Lower leg skin (tissue), 3 donors: ENCODE data around the gene BRD4.

Experiments used
- POLR2A ChIP-seq, 2 donors: fragments of 450-650 bp; IDR thresholded peaks; one replicate each; pipeline ENCODE4 v1.6.1; 2016 to 2017; ENCODE audit warnings: antibody characterized with exemption in 2 of 2, mild to moderate bottlenecking in 1 of 2, moderate library complexity in 1 of 2
- TF ChIP-seq, protein P1 (sequence below), 3 donors: fragments of 450-650 bp; IDR thresholded peaks; one replicate each; pipeline ENCODE4 v1.5.1; 2016; ENCODE audit warnings: antibody characterized with exemption in 3 of 3, mild to moderate bottlenecking in 3 of 3, moderate library complexity in 2 of 3

DNA sequence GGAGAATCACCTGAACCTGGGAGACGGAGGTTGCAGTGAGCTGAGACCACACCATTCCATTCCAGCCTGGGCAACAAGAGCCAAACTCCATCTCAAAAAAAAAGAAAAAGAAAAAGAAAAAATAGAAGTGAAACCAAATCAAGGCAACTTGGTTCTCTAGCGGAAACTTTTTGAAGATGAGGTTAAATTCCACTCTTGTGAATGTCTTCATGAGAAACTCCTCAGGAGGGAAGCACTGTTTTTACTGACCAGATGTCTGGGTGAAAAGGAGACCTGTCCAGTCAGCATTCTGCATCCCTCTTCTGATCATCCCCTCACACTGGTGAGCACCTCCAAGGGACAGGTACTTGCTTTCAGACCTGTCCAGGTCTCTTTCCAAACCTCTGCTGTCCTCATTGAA is 15.8 kb downstream of the BRD4 start:
- TF ChIP-seq POLR2A (IDR thresholded peaks at IDR 0.05): no peak
- TF ChIP-seq, protein P1, sequence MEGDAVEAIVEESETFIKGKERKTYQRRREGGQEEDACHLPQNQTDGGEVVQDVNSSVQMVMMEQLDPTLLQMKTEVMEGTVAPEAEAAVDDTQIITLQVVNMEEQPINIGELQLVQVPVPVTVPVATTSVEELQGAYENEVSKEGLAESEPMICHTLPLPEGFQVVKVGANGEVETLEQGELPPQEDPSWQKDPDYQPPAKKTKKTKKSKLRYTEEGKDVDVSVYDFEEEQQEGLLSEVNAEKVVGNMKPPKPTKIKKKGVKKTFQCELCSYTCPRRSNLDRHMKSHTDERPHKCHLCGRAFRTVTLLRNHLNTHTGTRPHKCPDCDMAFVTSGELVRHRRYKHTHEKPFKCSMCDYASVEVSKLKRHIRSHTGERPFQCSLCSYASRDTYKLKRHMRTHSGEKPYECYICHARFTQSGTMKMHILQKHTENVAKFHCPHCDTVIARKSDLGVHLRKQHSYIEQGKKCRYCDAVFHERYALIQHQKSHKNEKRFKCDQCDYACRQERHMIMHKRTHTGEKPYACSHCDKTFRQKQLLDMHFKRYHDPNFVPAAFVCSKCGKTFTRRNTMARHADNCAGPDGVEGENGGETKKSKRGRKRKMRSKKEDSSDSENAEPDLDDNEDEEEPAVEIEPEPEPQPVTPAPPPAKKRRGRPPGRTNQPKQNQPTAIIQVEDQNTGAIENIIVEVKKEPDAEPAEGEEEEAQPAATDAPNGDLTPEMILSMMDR (IDR thresholded peaks at IDR 0.05): no peak
